Activated CD8-positive, alpha-beta T cell treated with anti-CD3 and anti-CD28 coated beads, Interleukin-2, amount 10 ng/mL, durations not matched to agents 7 days and 5 days (primary cell): ENCODE measurements around the gene ACAD10. TPM values are rescaled to one million over a fixed set of nuclear protein-coding genes. Genes with fewer than 3 reads are reported as not detected.

Experiments
- ATAC-seq: fragments of 150-1000 bp; cut with Tn5 transposase; one replicate; pipeline ENCODE4 v1.10.0; 2021; ENCODE audit warnings: moderate library complexity
- CTCF ChIA-PET: fragments of 350-600 bp; sonication (Branson Sonifier 250); formaldehyde crosslinking; loops from one replicate; lab custom pipeline; 2021; ENCODE audit warnings: antibody characterized with exemption; lab: Charles Lee
- POLR2A ChIA-PET: fragments of 350-600 bp; sonication (Branson Sonifier 250); formaldehyde crosslinking; loops from one replicate; lab custom pipeline; 2021; ENCODE audit warnings: antibody characterized with exemption; lab: Charles Lee
- DNase-seq: peaks from one replicate; pipeline ENCODE4 v3.0.0-alpha.2; 2020
- H3K27ac Mint-ChIP-seq: one replicate; pipeline ENCODE4 v1.8.0; 2021; ENCODE audit warnings: mild to moderate bottlenecking, mixed read lengths
- H3K27me3 Mint-ChIP-seq: one replicate; pipeline ENCODE4 v1.8.0; 2021; ENCODE audit warnings: low read depth, mixed read lengths
- H3K36me3 Mint-ChIP-seq: one replicate; pipeline ENCODE4 v1.8.0; 2021; ENCODE audit warnings: low read depth, mixed read lengths
- H3K4me1 Mint-ChIP-seq: one replicate; pipeline ENCODE4 v1.8.0; 2021; ENCODE audit warnings: low read depth, mixed read lengths
- H3K4me3 Mint-ChIP-seq: one replicate; pipeline ENCODE4 v1.8.0; 2021; ENCODE audit warnings: mild to moderate bottlenecking, mixed read lengths
- H3K9me3 Mint-ChIP-seq: one replicate; pipeline ENCODE4 v1.8.0; 2022; ENCODE audit warnings: mixed read lengths; ENCODE audit not compliant: insufficient read depth
- total RNA-seq, 2 experiments: library from RNA; stranded (reverse); gene quantifications; one replicate each; pipeline ENCODE4 v1.2.3, GENCODE V29; 2021

ACAD10 gene
- total RNA-seq, 2 experiments from 2014 or later, result 24.9 to 27.3 TPM

- CTCF ChIA-PET, result interaction anchor here (1.2 kb wide), 1 partner anchor 192 kb away, joined by 3 read pairs; no protein-coding TSS in a partner anchor
- H3K4me3 Mint-ChIP-seq, result no peak overlapping the region
- no peaks in the 10 kb centered on the region for H3K36me3 Mint-ChIP-seq
- H3K9me3 Mint-ChIP-seq, result no peaks in the 10 kb centered on the region
- H3K4me1 Mint-ChIP-seq, result peaks cover 5% of the 10 kb centered on the region
- no peak overlapping the region for H3K27ac Mint-ChIP-seq
- H3K27me3 Mint-ChIP-seq, result peaks cover 3% of the 10 kb centered on the region
- POLR2A ChIA-PET, result no interaction called here
- ATAC-seq (no peak), DNase-seq (no peak)
Measured at GRCh38 chr12:111781085-111781658, 95.3 kb downstream of the ACAD10 start.

GRCh38 chr12:111783046-111783445 is 97.2 kb downstream of the ACAD10 start:
- no peaks in the 10 kb centered on the region for H3K9me3 Mint-ChIP-seq
- POLR2A ChIA-PET, result no interaction called here
- CTCF ChIA-PET, result no interaction called here
- no peak overlapping the region for H3K4me3 Mint-ChIP-seq
- H3K27me3 Mint-ChIP-seq, result no peaks in the 10 kb centered on the region
- ATAC-seq (no peak), DNase-seq (no peak)
- no peak overlapping the region for H3K27ac Mint-ChIP-seq
- H3K36me3 Mint-ChIP-seq, result no peaks in the 10 kb centered on the region
- peaks cover 5% of the 10 kb centered on the region for H3K4me1 Mint-ChIP-seq

- Mint-ChIP-seq H3K4me1 (peaks cover 5% of the 10 kb centered on the region), H3K27me3 (no peaks in the 10 kb centered on the region), H3K4me3 (no peak overlapping the region), H3K36me3 (no peaks in the 10 kb centered on the region), H3K27ac (no peak overlapping the region), H3K9me3 (no peaks in the 10 kb centered on the region)
- POLR2A ChIA-PET, result no interaction called here
- no peak for DNase-seq
- ATAC-seq, result no peak
- CTCF ChIA-PET, result interaction anchor here (1.4 kb wide), 1 partner anchor 28 kb away, joined by 6 read pairs; no protein-coding TSS in a partner anchor
Measured at GRCh38 chr12:111784953-111785352, 99.1 kb downstream of the ACAD10 start.

GRCh38 chr12:111785651-111786050 is 99.8 kb downstream of the ACAD10 start:
- H3K4me1 Mint-ChIP-seq, result no peaks in the 10 kb centered on the region
- H3K27ac Mint-ChIP-seq, result no peak overlapping the region
- no peak overlapping the region for H3K4me3 Mint-ChIP-seq
- CTCF ChIA-PET, result interaction anchor here (1.4 kb wide), 1 partner anchor 27 kb away, joined by 6 read pairs; no protein-coding TSS in a partner anchor
- no peaks in the 10 kb centered on the region for H3K9me3 Mint-ChIP-seq
- no peaks in the 10 kb centered on the region for H3K36me3 Mint-ChIP-seq
- POLR2A ChIA-PET, result no interaction called here
- ATAC-seq, result no peak
- DNase-seq, result no peak
- H3K27me3 Mint-ChIP-seq, result no peaks in the 10 kb centered on the region

- no peak for ATAC-seq
- POLR2A ChIA-PET, result interaction anchor here (0.6 kb wide), 1 partner anchor 676 kb away, joined by 3 read pairs; no protein-coding TSS in a partner anchor
- no peak for DNase-seq
- Mint-ChIP-seq H3K36me3 (no peaks in the 10 kb centered on the region), H3K27me3 (no peaks in the 10 kb centered on the region), H3K27ac (no peak overlapping the region), H3K4me1 (no peaks in the 10 kb centered on the region), H3K9me3 (no peaks in the 10 kb centered on the region), H3K4me3 (no peak overlapping the region)
- CTCF ChIA-PET, result interaction anchor here (2.5 kb wide), 1 partner anchor 24 kb away, joined by 6 read pairs; no protein-coding TSS in a partner anchor
Measured at GRCh38 chr12:111788178-111788654, 102.4 kb downstream of the ACAD10 start.

GRCh38 chr12:111789779-111790178 is 103.9 kb downstream of the ACAD10 start:
- Mint-ChIP-seq H3K27me3 (no peaks in the 10 kb centered on the region), H3K4me3 (no peak overlapping the region), H3K4me1 (no peaks in the 10 kb centered on the region), H3K9me3 (no peaks in the 10 kb centered on the region), H3K27ac (no peak overlapping the region), H3K36me3 (no peaks in the 10 kb centered on the region)
- DNase-seq, result no peak
- POLR2A ChIA-PET, result no interaction called here
- ATAC-seq, result no peak
- CTCF ChIA-PET, result interaction anchor here (0.6 to 2.5 kb wide), 2 partner anchors 23 to 894 kb away, joined by 3 to 6 read pairs; no protein-coding TSS in a partner anchor

GRCh38 chr12:111791507-111791906 is 105.7 kb downstream of the ACAD10 start:
- Mint-ChIP-seq H3K27ac (no peak overlapping the region), H3K4me3 (no peak overlapping the region), H3K27me3 (no peaks in the 10 kb centered on the region), H3K9me3 (no peaks in the 10 kb centered on the region), H3K36me3 (no peaks in the 10 kb centered on the region), H3K4me1 (no peaks in the 10 kb centered on the region)
- ChIA-PET POLR2A (no interaction called here), CTCF (interaction anchor here (0.8 kb wide), 1 partner anchor 22 kb away, joined by 3 read pairs; no protein-coding TSS in a partner anchor)
- no peak for DNase-seq
- no peak for ATAC-seq

- H3K9me3 Mint-ChIP-seq, result no peaks in the 10 kb centered on the region
Measured at GRCh38 chr12:111792155-111792855, 106.5 kb downstream of the ACAD10 start.

GRCh38 chr12:111792856-111793235 is 107.0 kb downstream of the ACAD10 start:
- H3K27ac Mint-ChIP-seq, result no peak overlapping the region
- H3K9me3 Mint-ChIP-seq, result no peaks in the 10 kb centered on the region
- no peaks in the 10 kb centered on the region for H3K4me1 Mint-ChIP-seq
- ATAC-seq (no peak), DNase-seq (no peak)
- no peak overlapping the region for H3K4me3 Mint-ChIP-seq
- ChIA-PET CTCF (interaction anchor here (1.5 kb wide), 1 partner anchor 20 kb away, joined by 3 read pairs; no protein-coding TSS in a partner anchor), POLR2A (no interaction called here)
- H3K27me3 Mint-ChIP-seq, result no peaks in the 10 kb centered on the region
- no peaks in the 10 kb centered on the region for H3K36me3 Mint-ChIP-seq

More at GRCh38 chr12:111792155-111792855, 106.5 kb downstream of the ACAD10 start:
- no peaks in the 10 kb centered on the region for H3K27me3 Mint-ChIP-seq
- no peak overlapping the region for H3K4me3 Mint-ChIP-seq
- no peak overlapping the region for H3K27ac Mint-ChIP-seq
- no peaks in the 10 kb centered on the region for H3K4me1 Mint-ChIP-seq
- ChIA-PET POLR2A (no interaction called here), CTCF (interaction anchor here (0.8 kb wide), 1 partner anchor 21 kb away, joined by 3 read pairs; no protein-coding TSS in a partner anchor)
- no peaks in the 10 kb centered on the region for H3K36me3 Mint-ChIP-seq
- ATAC-seq (no peak), DNase-seq (no peak)

- CTCF ChIA-PET, result no interaction called here
- no peaks in the 10 kb centered on the region for H3K4me1 Mint-ChIP-seq
- H3K27ac Mint-ChIP-seq, result no peak overlapping the region
- no peaks in the 10 kb centered on the region for H3K9me3 Mint-ChIP-seq
- no peak overlapping the region for H3K4me3 Mint-ChIP-seq
- POLR2A ChIA-PET, result no interaction called here
- ATAC-seq (no peak), DNase-seq (no peak)
- no peaks in the 10 kb centered on the region for H3K27me3 Mint-ChIP-seq
- no peaks in the 10 kb centered on the region for H3K36me3 Mint-ChIP-seq
Measured at GRCh38 chr12:111798182-111798581, 112.3 kb downstream of the ACAD10 start.

- H3K27ac Mint-ChIP-seq, result no peak overlapping the region
- ChIA-PET POLR2A (no interaction called here), CTCF (no interaction called here)
- ATAC-seq (no peak), DNase-seq (no peak)
- H3K4me3 Mint-ChIP-seq, result no peak overlapping the region
- H3K4me1 Mint-ChIP-seq, result no peaks in the 10 kb centered on the region
- no peaks in the 10 kb centered on the region for H3K36me3 Mint-ChIP-seq
- no peaks in the 10 kb centered on the region for H3K9me3 Mint-ChIP-seq
- H3K27me3 Mint-ChIP-seq, result no peaks in the 10 kb centered on the region
Measured at GRCh38 chr12:111799758-111800157, 113.9 kb downstream of the ACAD10 start.
